HG03108 (cell line): Measurements from ENCODE around the gene MVB12B.

Source experiments
- ATAC-seq: cut with Tn5 transposase; IDR thresholded peaks from one replicate; pipeline ENCODE4 v1.9.1; 2021; ENCODE audit warnings: moderate library complexity; ENCODE audit not compliant: unreplicated experiment

The MVB12B gene

GRCh38 chr9:126514037-126514821 is 187.6 kb downstream of the MVB12B start:
- ATAC-seq, result no peak

GRCh38 chr9:126515001-126515872 is 188.6 kb downstream of the MVB12B start:
- ATAC-seq, result no peak

GRCh38 chr9:126515873-126516505 is 189.4 kb downstream of the MVB12B start:
- ATAC-seq, result no peak

- ATAC-seq, result no peak
Observed at GRCh38 chr9:126516561-126516935, 189.9 kb downstream of the MVB12B start.

GRCh38 chr9:126516936-126517832 is 190.6 kb downstream of the MVB12B start:
- no peak for ATAC-seq

- ATAC-seq, result no peak
Observed at GRCh38 chr9:126517833-126518356, 191.3 kb downstream of the MVB12B start.

GRCh38 chr9:126518763-126519162 is 192.1 kb downstream of the MVB12B start:
- no peak for ATAC-seq

GRCh38 chr9:126519660-126520420 is 193.2 kb downstream of the MVB12B start:
- ATAC-seq, result no peak

- no peak for ATAC-seq
Observed at GRCh38 chr9:126520453-126520852, 193.8 kb downstream of the MVB12B start.

- no peak for ATAC-seq
Observed at GRCh38 chr9:126521089-126521488, 194.5 kb downstream of the MVB12B start.

GRCh38 chr9:126521551-126521950 is 194.9 kb downstream of the MVB12B start:
- ATAC-seq, result no peak

- no peak for ATAC-seq
Observed at GRCh38 chr9:126521976-126522590, 195.5 kb downstream of the MVB12B start.

- ATAC-seq, result no peak
Observed at GRCh38 chr9:126522612-126523356, 196.2 kb downstream of the MVB12B start.

- ATAC-seq, result no peak
Observed at GRCh38 chr9:126523611-126524111, 197.0 kb downstream of the MVB12B start.

GRCh38 chr9:126524353-126525077 is 197.9 kb downstream of the MVB12B start:
- ATAC-seq, result no peak

GRCh38 chr9:126526218-126527108 is 199.8 kb downstream of the MVB12B start:
- no peak for ATAC-seq
